ENCODE data around the gene DUSP1. TPM values are rescaled to one million over a fixed set of nuclear protein-coding genes. Genes with fewer than 3 reads are reported as not detected.

DUSP1 gene
- total RNA-seq, 1 experiment from 2014 or later = 16.6 TPM

DNA sequence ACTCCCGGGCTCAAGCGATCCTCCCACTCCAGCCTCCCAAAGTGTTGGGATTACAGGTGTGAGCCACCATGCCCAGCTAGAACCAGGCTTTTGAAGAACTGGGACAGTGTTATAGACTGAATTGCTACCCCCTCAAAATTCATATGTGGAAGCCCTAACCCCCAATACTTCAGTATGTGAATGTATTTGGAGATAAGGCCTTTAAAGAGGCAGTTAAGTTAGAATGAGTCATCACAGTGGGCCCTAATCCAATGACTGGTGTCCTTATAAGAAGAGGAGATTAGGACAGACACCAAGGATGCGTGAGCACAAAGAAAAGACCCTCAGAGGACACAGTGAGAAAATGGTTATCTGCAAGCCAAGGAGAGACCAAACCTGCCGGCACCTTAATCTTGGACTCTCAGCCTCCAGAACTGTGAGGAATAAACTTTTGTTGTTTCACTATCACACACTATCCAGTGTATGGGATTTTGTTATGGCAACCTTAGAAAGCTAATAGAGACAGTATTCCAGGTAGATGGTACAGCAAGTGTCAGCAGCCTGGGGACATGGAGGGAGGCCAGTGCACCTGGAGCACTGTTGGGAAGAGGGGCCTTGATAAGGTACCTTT is 31.7 kb upstream of the DUSP1 start:
- TF ChIP-seq EZH2 (IDR thresholded peaks at IDR 0.05) (no peak), EGR1 (IDR thresholded peaks at IDR 0.05; ENCODE audit: low read depth) (no peak), MAX (IDR thresholded peaks at IDR 0.05) (no peak), JUND (IDR thresholded peaks at IDR 0.05) (no peak), FOSL1 (IDR thresholded peaks at IDR 0.05; ENCODE audit: low read depth) (no peak), CEBPB (IDR thresholded peaks at IDR 0.05; ENCODE audit: low read depth) (no peak), TCF7L2 (IDR thresholded peaks at IDR 0.05; ENCODE audit: borderline replicate concordance, extremely low read depth, insufficient read depth, insufficient read length) (no peak), ZBTB33 (IDR thresholded peaks at IDR 0.05; ENCODE audit: extremely low read depth, insufficient replicate concordance, low read length) (no peak), POLR2AphosphoS5 (IDR thresholded peaks at IDR 0.05; ENCODE audit: low read depth, low read length) (no peak), ATF3 (IDR thresholded peaks at IDR 0.05) (no peak), EZH2phosphoT487 (IDR thresholded peaks at IDR 0.05; ENCODE audit: borderline replicate concordance) (no peak), SP1 (IDR thresholded peaks at IDR 0.05; ENCODE audit: low read depth) (no peak), CBX3 (IDR thresholded peaks at IDR 0.05; ENCODE audit: low read depth) (no peak), YY1 (IDR thresholded peaks at IDR 0.05; ENCODE audit: extremely low read depth, insufficient replicate concordance, low read depth, low read length) (no peak), POLR2A (IDR thresholded peaks at IDR 0.05; ENCODE audit: borderline replicate concordance, extremely low read depth, insufficient read depth, insufficient read length) (no peak), CTCF (IDR thresholded peaks at IDR 0.05 in 2 of 3, conservative IDR thresholded peaks at IDR 0.05 in 1 of 3; ENCODE audit: borderline replicate concordance in 1 of 3, insufficient read depth in 1 of 3, low read depth in 2 of 3, low read length in 2 of 3) (no peak), SIN3A (IDR thresholded peaks at IDR 0.05; ENCODE audit: low read depth) (no peak), SRF (IDR thresholded peaks at IDR 0.05; ENCODE audit: low read depth) (no peak), ELF1 (IDR thresholded peaks at IDR 0.05; ENCODE audit: borderline replicate concordance, low read depth) (no peak)
- TF ChIP-seq, protein P1, sequence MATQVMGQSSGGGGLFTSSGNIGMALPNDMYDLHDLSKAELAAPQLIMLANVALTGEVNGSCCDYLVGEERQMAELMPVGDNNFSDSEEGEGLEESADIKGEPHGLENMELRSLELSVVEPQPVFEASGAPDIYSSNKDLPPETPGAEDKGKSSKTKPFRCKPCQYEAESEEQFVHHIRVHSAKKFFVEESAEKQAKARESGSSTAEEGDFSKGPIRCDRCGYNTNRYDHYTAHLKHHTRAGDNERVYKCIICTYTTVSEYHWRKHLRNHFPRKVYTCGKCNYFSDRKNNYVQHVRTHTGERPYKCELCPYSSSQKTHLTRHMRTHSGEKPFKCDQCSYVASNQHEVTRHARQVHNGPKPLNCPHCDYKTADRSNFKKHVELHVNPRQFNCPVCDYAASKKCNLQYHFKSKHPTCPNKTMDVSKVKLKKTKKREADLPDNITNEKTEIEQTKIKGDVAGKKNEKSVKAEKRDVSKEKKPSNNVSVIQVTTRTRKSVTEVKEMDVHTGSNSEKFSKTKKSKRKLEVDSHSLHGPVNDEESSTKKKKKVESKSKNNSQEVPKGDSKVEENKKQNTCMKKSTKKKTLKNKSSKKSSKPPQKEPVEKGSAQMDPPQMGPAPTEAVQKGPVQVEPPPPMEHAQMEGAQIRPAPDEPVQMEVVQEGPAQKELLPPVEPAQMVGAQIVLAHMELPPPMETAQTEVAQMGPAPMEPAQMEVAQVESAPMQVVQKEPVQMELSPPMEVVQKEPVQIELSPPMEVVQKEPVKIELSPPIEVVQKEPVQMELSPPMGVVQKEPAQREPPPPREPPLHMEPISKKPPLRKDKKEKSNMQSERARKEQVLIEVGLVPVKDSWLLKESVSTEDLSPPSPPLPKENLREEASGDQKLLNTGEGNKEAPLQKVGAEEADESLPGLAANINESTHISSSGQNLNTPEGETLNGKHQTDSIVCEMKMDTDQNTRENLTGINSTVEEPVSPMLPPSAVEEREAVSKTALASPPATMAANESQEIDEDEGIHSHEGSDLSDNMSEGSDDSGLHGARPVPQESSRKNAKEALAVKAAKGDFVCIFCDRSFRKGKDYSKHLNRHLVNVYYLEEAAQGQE (IDR thresholded peaks at IDR 0.05; ENCODE audit: low read depth) = no peak
- no peak overlapping the region for H2AFZ ChIP-seq (ENCODE audit: low read depth, low read length, poor library complexity, severe bottlenecking)
- H3K4me1 ChIP-seq (ENCODE audit: control insufficient read depth in 1 of 2, insufficient read depth in 2 of 2, low read length in 2 of 2) = peaks cover 15 to 60% of the 10 kb centered on the region in 2 experiments
- no TSS peak for BruUV-seq (replicated peaks)
- no peaks in the 10 kb centered on the region for H3K9me2 ChIP-seq (ENCODE audit: insufficient read depth)
- POLR2A ChIA-PET = no interaction called here
- no peak overlapping the region for H3K27ac ChIP-seq (ENCODE audit: low read depth, low read length)
- no peak overlapping the region for H3K4me3 ChIP-seq (replicated peaks in 1 of 2; ENCODE audit: low read depth in 1 of 2, low read length in 2 of 2)
- CTCF ChIA-PET = no interaction called here
- no peak for ATAC-seq
- no peak overlapping the region for H3K9ac ChIP-seq (ENCODE audit: low read length)
- H3K4me2 ChIP-seq (ENCODE audit: low read length) = no peak overlapping the region
- DNase-seq (ENCODE audit: low read depth, low spot score) = no peak
- H4K20me1 ChIP-seq (ENCODE audit: insufficient read depth) = no peaks in the 10 kb centered on the region
- RAD21 ChIA-PET (ENCODE audit: low non-redundant PET in 1 of 2, low total read pairs in 2 of 2, uncharacterized antibody in 2 of 2, unreplicated experiment in 2 of 2) = no interaction called here
- intact Hi-C loops (cut with micrococcal nuclease) = no loop called here
- no peaks in the 10 kb centered on the region for H3K9me3 ChIP-seq (ENCODE audit: control insufficient read depth in 1 of 2, insufficient read depth in 1 of 2, low read depth in 1 of 2, low read length in 2 of 2)
- H3K36me3 ChIP-seq (ENCODE audit: control insufficient read depth in 1 of 2, insufficient read depth in 2 of 2, low read length in 2 of 2) = no peaks in the 10 kb centered on the region
- H3K27me3 ChIP-seq (ENCODE audit: insufficient read depth, low read length) = no peaks in the 10 kb centered on the region
- H3K79me2 ChIP-seq (ENCODE audit: insufficient read depth, low read length) = no peaks in the 10 kb centered on the region

All from HCT116 (cell line).